OCI-LY7 (cell line): ENCODE data around the gene TMEM143. TPM values are rescaled to one million over a fixed set of nuclear protein-coding genes. Genes with fewer than 3 reads are reported as not detected.

Experiments used
- BruUV-seq: library from RNA; stranded (reverse); fragments of 400-500 nt; replicated peaks from 2 replicates; lab custom pipeline; 2021; lab: Mats Ljungman, UMichigan
- CTCF ChIA-PET: fragments of 300-600 bp; sonication (Branson Sonifier 250); formaldehyde crosslinking; loops from one replicate; lab custom pipeline; 2022; ENCODE audit warnings: antibody characterized with exemption; ENCODE audit not compliant: unreplicated experiment; lab: Charles Lee
- POLR2A ChIA-PET: fragments of 300-600 bp; sonication (Branson Sonifier 250); formaldehyde crosslinking; loops from one replicate; lab custom pipeline; 2022; ENCODE audit warnings: antibody characterized with exemption; lab: Charles Lee
- DNase-seq: peaks from one replicate; pipeline ENCODE4 v3.0.0-alpha.2; 2015; ENCODE audit warnings: low spot score
- H2AFZ ChIP-seq: fragments of 200-600 bp; sonication (generic), shearing (Covaris generic); 2 replicates; pipeline ENCODE4 v1.6.1; 2014; ENCODE audit warnings: mild to moderate bottlenecking, antibody characterized with exemption, low read length, moderate library complexity
- H3K27ac ChIP-seq: fragments of 200-600 bp; sonication (generic); 2 replicates; pipeline ENCODE4 v1.5.1; 2014; ENCODE audit warnings: mixed run types, low read depth, mild to moderate bottlenecking, moderate library complexity, low read length, inconsistent platforms; ENCODE audit not compliant: poor library complexity, severe bottlenecking
- H3K36me3 ChIP-seq: fragments of 200-600 bp; sonication (generic); 2 replicates; pipeline ENCODE4 v1.6.1; 2014; ENCODE audit warnings: mild to moderate bottlenecking, antibody characterized with exemption, low read length, moderate library complexity, mixed read lengths; ENCODE audit not compliant: insufficient read depth
- H3K4me1 ChIP-seq: fragments of 200-600 bp; sonication (generic); 2 replicates; pipeline ENCODE4 v1.5.1; 2014; ENCODE audit warnings: mild to moderate bottlenecking, low read length; ENCODE audit not compliant: insufficient read depth, poor library complexity, severe bottlenecking
- H3K4me2 ChIP-seq: fragments of 200-600 bp; sonication (generic); 2 replicates; pipeline ENCODE4 v1.6.1; 2014; ENCODE audit warnings: mild to moderate bottlenecking, low read length
- H3K4me3 ChIP-seq: fragments of 200-600 bp; sonication (generic); 2 replicates; pipeline ENCODE4 v1.5.1; 2014; ENCODE audit warnings: mild to moderate bottlenecking, low read depth, low read length; ENCODE audit not compliant: poor library complexity, severe bottlenecking
- H3K79me2 ChIP-seq: fragments of 200-600 bp; sonication (generic); 2 replicates; pipeline ENCODE4 v1.6.1; 2016; ENCODE audit warnings: low read depth, mild to moderate bottlenecking, low read length, moderate library complexity, mixed read lengths; ENCODE audit not compliant: insufficient read depth
- H3K9me2 ChIP-seq: fragments of 200-600 bp; sonication (generic); 2 replicates; pipeline ENCODE4 v1.6.1; 2016; ENCODE audit warnings: mild to moderate bottlenecking, low read length, mixed read lengths; ENCODE audit not compliant: insufficient read depth
- H3K9me3 ChIP-seq: fragments of 200-600 bp; sonication (generic); 2 replicates; pipeline ENCODE4 v1.6.1; 2014; ENCODE audit warnings: mild to moderate bottlenecking, mixed run types, low read length, mixed read lengths
- H4K20me1 ChIP-seq: fragments of 200-600 bp; sonication (generic); 2 replicates; pipeline ENCODE4 v1.6.1; 2014; ENCODE audit warnings: mild to moderate bottlenecking, antibody characterized with exemption, low read length, moderate library complexity, mixed read lengths; ENCODE audit not compliant: insufficient read depth
- CTCF ChIP-seq: fragments of 200-600 bp; sonication (generic); conservative IDR thresholded peaks from 2 replicates; pipeline ENCODE4 v1.5.1; 2014; ENCODE audit warnings: mild to moderate bottlenecking, antibody characterized with exemption, low read length, moderate library complexity, mixed read lengths
- EZH2phosphoT487 ChIP-seq: fragments of 200-600 bp; sonication (generic); IDR thresholded peaks from 2 replicates; pipeline ENCODE4 v1.6.1; 2018; ENCODE audit warnings: low read depth, borderline replicate concordance, mild to moderate bottlenecking, mixed run types, antibody characterized with exemption, low read length, moderate library complexity, mixed read lengths
- intact Hi-C: fragments of 100-400 bp; cut with micrococcal nuclease; formaldehyde crosslinking; loops from one replicate; pipeline ENCODE4 v1.10.0; 2022; ENCODE audit not compliant: unreplicated experiment
- total RNA-seq, 2 experiments: library from RNA; depleted of rRNA in 1 of 2; stranded (reverse); fragments of >200 nt in 1 of 2; shearing (Covaris generic) in 1 of 2; gene quantifications; 2 replicates each; pipeline ENCODE4 v1.2.3, GENCODE V29; 2014 to 2022

TMEM143 gene
- total RNA-seq, 2 experiments from 2014 or later, result 31.1 to 31.4 TPM

GRCh38 chr19:48362716-48363499, 832 bp downstream of the TMEM143 start:
- ChIA-PET CTCF (no interaction called here), POLR2A (interaction anchor here (0.5 to 2.4 kb wide), 5 partner anchors 30 to 218 kb away, joined by 3 to 16 read pairs (median 4); no protein-coding TSS in a partner anchor)
- TF ChIP-seq CTCF, result 0 out of 2 replicates have a peak, but pooled peaks have one; percentile 17
- TF ChIP-seq EZH2phosphoT487, result no peak
- peak; percentile 94 for DNase-seq
- Histone ChIP-seq H3K9me3 (no peaks in the 10 kb centered on the region), H3K4me2 (peak overlapping the region; percentile 90), H2AFZ (peak overlapping the region; percentile 76), H4K20me1 (no peaks in the 10 kb centered on the region), H3K4me1 (peaks cover 16% of the 10 kb centered on the region), H3K9me2 (no peaks in the 10 kb centered on the region), H3K4me3 (peak overlapping the region; percentile 81), H3K79me2 (0 out of 2 replicates have a peak, but pooled peaks cover 3% of the 10 kb centered on the region), H3K36me3 (peaks cover 5% of the 10 kb centered on the region; the same call in 1 of the 2 replicates), H3K27ac (peak overlapping the region; percentile 82)
- no TSS peak for BruUV-seq
- intact Hi-C loops, result no loop called here

DNA sequence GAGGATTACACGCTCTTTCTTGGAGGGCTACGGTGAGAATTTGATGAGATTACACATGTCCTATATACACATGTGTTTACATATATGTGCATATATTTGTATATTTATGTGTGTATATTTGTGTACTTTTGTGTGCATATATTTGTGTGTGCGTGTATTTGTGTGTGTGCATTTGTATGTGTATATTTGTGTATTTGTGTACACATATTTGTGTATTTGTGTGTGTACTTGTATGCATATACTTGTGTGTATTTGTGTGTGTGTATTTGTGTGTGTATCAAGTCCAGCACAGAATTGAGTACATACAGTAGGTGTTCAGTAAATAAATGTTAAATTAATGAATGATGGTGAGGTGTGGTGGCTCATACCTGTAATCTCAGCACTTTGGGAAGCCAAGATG, 1.8 kb downstream of the TMEM143 start:
- no TSS peak for BruUV-seq
- no peak overlapping the region for H3K4me2 ChIP-seq
- H3K4me3 ChIP-seq, result no peak overlapping the region
- no peaks in the 10 kb centered on the region for H4K20me1 ChIP-seq
- H3K36me3 ChIP-seq, result peaks cover 5% of the 10 kb centered on the region; the same call in 1 of the 2 replicates
- TF ChIP-seq EZH2phosphoT487 (no peak), CTCF (no peak)
- no peak overlapping the region for H2AFZ ChIP-seq
- intact Hi-C loops, result no loop called here
- CTCF ChIA-PET, result no interaction called here
- peaks cover 16% of the 10 kb centered on the region for H3K4me1 ChIP-seq
- H3K27ac ChIP-seq, result no peak overlapping the region
- no peaks in the 10 kb centered on the region for H3K9me2 ChIP-seq
- POLR2A ChIA-PET, result interaction anchor here (0.7 to 0.8 kb wide), 2 partner anchors 32 to 41 kb away, joined by 3 to 4 read pairs; no protein-coding TSS in a partner anchor
- 0 out of 2 replicates have a peak, but pooled peaks cover 3% of the 10 kb centered on the region for H3K79me2 ChIP-seq
- no peak for DNase-seq
- no peaks in the 10 kb centered on the region for H3K9me3 ChIP-seq

- intact Hi-C loops, result no loop called here
- Histone ChIP-seq H3K9me2 (no peaks in the 10 kb centered on the region), H3K4me1 (peaks cover 7% of the 10 kb centered on the region), H3K27ac (no peak overlapping the region), H3K9me3 (no peaks in the 10 kb centered on the region), H3K4me3 (no peak overlapping the region), H3K79me2 (0 out of 2 replicates have a peak, but pooled peaks cover 3% of the 10 kb centered on the region), H2AFZ (no peak overlapping the region), H3K4me2 (no peak overlapping the region), H3K36me3 (peaks cover 5% of the 10 kb centered on the region; the same call in 1 of the 2 replicates), H4K20me1 (no peaks in the 10 kb centered on the region)
- BruUV-seq, result no TSS peak
- no peak for TF ChIP-seq CTCF
- no peak for TF ChIP-seq EZH2phosphoT487
- POLR2A ChIA-PET, result interaction anchor here (0.6 kb wide), 1 partner anchor 25 kb away, joined by 4 read pairs; no protein-coding TSS in a partner anchor
- no peak for DNase-seq
- CTCF ChIA-PET, result no interaction called here
Observed at GRCh38 chr19:48359123-48359522, 4.6 kb downstream of the TMEM143 start.
